ENCODE data around the gene FIGLA.

The FIGLA gene, protein sequence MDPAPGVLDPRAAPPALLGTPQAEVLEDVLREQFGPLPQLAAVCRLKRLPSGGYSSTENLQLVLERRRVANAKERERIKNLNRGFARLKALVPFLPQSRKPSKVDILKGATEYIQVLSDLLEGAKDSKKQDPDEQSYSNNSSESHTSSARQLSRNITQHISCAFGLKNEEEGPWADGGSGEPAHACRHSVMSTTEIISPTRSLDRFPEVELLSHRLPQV

DNA sequence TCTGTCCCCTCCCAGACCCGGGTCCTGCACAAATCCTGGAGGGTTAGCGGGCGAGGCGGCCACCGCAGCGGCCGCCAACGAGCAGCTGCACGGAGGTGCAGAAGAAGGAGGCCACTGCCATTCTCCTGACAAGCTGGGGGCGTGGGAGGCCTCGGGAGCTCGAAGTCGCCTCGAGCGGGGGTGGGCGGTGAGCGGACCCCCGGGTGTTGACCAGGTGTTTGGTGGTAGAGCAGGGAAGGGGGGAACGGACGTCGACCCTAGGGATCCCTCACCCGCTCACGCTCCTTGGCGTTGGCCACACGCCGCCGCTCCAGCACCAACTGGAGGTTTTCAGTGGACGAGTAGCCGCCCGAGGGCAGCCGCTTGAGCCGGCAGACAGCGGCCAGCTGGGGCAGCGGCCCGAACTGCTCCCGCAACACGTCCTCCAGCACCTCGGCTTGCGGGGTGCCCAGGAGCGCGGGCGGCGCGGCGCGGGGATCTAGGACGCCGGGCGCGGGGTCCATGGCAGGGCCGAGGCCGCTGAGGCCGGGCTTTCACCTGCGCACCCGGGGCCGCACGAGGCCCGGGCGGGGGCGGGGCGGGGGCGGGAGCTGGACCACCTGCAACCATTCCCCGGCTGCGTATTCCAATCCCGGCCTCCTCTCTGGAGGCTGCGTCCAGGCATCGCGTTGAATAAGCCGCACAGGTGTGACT is at the start of gene FIGLA:
Gene FIGLA (minus strand): TSS at position 508 of the 693 bp plus-strand sequence. CDS start 5 bp downstream, at position 503.
- no peak for DNase-seq

DNA sequence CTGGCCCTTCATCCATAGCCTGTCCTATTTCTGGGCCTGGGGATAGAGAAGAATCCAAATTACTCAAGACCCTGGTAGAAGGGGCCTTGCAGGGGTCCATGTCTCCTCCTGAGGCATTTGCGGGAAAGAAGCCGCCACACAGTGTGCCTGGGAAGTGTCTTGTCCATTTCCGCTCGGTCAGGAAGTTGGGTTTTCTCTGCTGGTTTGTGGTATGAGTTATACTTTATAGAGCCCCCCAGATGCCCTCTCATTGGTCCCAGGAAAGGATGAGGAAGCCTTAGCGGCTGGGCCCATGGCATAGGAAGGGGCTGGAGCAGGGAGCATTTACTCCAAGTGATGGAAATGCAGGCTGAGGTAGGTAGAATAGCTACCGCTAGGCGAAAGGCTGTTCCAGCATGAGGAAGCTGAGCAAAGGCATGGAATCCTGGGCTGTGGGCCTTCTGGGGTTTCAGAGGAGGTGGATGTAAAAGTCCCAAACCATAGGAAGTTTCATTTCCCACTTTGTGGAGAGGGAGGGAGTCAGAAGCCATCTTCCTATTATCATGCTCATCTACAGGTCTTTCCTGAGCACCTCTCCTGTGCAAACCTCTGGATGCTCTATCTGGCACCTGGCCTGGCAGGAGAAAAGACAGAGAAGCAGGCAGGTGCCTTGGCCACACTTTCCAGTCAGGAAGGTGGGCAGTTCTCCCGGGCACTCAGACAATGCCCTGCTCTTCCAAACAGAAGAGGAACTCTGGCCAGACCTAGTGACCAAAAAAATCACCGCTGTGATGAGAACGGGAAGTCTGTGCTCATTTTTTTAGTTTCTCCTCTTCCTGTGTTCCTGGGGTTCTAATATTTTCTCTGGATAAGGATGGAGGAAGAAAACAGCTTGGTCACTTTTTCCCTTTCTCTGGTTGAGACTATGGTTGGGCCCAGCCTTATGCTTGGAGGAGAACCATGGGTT is 47.8 kb upstream of the FIGLA start:
- DNase-seq = no peak

DNA sequence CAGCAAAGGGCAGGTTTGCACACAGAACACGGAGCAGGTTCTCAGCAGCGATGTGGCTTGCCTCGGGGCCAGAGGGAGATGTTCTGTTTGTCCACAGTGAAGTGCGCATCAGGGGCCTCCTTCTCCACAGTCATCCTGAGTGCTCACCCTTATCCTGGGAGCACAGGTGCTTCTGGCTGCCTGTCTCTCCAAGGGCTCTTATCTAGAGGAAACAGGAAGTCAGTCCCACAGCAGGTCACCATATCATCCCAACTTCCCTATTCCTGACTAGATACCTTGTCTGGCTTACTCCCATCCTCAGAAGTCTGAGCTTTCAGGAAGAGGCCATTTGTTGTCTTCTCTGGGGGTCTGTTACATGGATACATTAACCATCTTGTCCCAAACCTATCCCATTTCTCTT is 45.2 kb upstream of the FIGLA start, which contains the start of gene CD207:
Gene CD207 (minus strand): TSS at position 174 of the 400 bp plus-strand sequence. CDS start 40 bp downstream, at position 134.
- no peak for DNase-seq

DNA sequence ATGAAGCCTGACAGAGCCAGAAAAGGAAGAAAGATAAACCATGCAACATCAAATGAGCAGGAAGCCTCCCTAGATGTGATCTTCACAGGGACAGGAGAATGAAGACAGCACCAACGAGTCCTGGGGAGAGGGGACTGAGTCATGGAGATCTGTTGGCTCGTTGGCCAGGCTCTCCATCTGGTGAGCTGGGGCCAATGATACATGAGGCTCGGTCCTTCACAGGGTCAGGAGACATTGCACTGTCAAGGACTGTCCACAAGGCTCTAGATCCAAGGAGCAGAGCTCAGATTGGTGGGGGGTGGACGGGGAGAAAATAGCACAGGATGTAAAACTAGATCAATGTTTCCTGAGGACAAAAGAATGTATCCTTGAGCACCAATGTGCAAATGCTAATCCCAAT is 44.4 kb upstream of the FIGLA start:
- DNase-seq = no peak

DNA sequence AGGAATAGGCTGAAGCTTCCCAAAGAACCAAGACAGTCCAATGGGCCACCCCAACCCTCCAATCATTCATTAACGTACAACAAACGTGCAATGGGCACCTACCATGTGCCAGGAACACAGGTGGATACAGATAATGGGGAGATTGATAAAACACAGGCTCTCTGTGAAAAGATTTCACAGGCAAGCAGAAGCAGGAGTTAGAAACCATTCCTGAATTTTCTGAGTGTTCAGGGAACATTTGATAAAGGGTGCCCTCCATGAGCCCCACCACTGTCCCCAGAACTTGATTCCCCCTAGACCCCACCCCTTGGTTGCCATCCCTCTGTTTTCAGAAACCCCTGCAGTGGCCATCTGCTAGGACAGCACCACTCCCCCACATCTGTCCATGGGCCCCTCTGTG is 43.7 kb upstream of the FIGLA start:
- no peak for DNase-seq

DNA sequence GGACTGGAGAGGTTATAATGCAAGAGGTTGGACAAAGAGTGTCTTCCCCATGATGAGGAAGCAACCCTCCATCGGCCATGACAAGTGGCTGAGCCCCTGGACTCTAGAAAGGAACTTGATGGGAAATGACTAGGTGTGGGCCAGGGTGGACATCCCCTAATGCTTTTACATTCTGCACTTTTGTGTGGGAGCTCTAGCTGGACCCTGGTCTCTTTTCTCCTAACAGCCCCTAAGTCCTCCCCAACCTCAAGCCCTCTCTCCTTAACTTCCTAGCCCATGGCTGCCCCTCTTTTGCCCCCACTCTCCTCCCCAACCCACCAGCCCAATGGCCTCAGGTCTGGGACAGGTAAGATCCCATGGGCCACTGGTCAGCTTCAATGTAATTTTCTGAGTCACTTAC is 42.8 kb upstream of the FIGLA start:
- DNase-seq = no peak

DNA sequence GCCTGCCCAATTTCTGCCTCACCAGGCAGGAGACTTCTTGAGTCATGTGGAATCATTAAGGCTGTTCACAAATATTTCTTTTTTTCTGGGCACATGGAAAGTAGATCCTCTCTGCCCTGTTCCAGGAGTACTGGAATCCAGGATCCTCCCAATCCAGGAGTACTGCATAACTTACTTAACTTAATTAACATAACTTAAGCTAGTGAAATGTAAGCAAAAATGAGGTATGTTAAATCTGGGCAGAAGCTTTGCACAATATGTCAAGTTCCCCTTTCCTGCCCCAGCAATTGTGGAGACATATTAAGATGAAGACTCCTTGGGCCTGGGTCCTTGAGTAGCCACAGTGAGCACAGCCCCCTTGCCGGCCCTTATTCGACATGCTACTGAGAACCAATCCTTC is 41.9 kb upstream of the FIGLA start:
- no peak for DNase-seq

DNA sequence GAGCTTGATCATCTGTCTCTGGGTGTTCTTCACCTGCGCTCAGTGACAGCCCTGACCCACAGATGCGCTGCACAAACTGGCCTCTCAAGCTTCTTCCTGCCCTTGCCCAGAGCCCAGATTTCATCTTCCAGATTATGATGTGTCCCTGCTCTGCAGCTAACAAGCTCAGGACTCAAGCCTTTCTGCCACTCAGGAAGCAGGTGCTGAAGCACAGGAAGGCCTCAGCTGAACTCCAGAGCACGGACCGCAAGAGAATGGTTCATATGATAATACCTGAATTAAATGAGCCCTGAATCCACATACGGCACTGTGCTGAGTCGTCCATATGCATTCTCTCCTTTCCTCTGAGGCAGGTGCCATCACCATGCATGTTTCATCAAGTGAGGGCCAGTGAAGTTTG is 41.4 kb upstream of the FIGLA start:
- DNase-seq = no peak

DNA sequence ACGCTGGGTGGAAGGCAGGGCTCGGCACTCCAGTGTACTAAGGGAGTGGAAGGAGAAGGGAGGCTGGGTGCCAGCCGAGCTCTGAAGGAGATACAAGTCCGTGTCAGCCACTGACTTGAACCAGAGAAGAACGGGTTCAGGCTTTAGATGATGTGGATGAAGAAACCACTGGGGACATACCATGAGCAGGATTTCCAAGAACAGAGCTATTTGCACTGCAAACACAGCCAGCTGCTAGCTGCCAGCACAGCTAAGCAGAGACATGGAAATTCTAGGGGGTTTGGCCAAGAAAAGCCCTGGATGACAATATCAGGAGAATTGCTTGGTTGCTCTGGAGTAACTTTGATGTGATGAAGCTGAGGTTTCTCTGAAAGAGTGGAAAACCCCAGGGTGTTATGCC is 39.9 kb upstream of the FIGLA start:
- no peak for DNase-seq

DNA sequence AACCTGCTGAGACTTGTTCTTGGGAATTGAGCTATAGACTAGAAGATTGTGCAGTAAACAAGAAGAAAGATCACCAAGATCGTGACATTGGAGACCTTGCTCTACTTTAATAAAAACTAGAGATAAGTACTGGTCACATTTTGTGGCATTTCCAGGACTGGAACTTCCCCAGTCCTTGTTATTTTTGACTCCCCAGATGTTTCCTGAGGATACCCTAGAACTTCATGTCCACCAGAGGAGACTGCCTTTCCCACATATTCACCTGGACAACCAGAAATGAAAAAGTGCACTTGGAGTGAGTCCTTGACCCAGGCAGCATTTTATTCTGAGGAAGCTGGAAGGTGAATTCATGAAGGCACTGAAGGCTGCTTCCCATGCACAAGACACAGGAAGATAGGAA is 39.5 kb upstream of the FIGLA start:
- no peak for DNase-seq

DNA sequence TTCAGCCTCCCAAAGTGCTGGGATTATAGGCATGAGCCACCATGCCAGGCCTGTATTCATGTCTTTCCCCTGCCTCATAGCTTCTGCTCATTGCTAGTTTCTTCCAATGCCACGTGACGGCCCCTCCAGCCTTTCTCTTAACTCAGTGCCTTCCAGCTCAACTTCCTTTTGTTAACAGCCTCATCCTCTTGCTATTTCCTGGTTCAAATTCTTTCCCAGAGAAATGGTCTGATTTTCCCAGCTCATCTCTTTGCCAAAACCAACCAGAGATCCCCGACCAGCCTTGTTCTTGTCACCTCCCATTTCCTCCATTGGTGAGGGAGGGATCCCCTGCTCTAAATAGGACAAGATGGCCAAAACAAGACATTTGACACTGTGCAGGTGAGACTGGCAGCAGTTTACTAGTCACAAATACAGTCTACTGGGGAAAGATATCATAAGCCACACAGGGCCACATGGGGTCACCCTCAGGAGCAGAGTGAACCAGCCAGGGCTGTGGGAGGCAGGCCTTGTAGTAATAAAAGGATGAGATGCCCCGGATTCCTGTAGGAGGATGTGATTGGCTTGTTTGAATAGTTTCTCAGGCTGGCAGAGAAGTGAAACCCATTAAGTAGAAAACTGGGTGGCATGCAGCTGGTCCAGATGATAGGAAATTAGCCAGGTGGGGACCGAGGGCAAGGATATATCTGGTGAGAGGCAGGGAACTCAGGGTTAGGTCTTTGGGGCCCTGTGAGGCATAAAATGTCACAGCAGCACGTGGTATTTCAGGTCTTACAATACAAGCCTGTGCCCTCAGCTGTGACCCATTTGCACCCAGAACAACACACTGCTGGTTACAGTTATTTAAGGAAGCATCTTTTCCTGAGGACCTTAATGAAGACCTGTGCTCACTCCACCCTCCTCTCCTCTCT is 38.7 kb upstream of the FIGLA start:
- no peak for DNase-seq

DNA sequence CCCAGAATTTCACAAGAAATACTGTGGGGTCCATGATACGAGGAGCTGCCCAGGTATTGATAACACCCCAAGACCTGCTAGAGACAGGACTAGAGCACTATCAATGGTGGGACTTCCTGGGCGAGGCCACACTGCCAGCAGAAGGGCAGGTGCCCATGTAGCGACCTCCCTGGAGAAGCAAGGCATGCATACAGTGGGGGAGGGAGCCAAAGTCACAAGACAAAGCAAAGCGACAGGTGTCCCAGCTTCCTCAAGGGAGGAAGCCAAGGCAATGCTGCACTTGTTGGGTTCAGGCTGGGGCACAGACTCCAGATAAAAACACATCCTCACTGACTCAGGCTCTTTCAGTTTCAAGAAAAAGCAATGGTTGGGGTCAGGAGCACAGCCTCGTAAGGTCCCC is 37.7 kb upstream of the FIGLA start:
- DNase-seq = no peak

DNA sequence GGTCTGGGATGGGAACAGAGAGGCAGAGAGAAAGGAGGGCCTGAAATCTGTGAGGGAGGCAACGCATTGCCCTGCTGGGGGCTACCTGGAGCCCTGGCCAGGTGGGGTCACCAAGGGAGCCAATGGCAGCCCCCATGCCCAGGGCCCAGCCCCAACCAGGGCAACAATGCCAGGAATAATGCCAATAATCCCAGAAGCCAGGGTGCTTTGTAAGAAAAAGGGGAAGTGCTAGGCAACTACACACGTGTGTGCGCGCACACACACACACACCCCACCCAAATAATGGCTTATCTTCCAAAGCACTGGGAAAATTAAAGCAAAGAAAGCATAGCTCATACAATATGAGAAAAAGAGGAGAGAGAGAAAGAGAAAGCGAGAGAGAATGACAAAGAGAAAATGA is 36.9 kb upstream of the FIGLA start:
- no peak for DNase-seq

DNA sequence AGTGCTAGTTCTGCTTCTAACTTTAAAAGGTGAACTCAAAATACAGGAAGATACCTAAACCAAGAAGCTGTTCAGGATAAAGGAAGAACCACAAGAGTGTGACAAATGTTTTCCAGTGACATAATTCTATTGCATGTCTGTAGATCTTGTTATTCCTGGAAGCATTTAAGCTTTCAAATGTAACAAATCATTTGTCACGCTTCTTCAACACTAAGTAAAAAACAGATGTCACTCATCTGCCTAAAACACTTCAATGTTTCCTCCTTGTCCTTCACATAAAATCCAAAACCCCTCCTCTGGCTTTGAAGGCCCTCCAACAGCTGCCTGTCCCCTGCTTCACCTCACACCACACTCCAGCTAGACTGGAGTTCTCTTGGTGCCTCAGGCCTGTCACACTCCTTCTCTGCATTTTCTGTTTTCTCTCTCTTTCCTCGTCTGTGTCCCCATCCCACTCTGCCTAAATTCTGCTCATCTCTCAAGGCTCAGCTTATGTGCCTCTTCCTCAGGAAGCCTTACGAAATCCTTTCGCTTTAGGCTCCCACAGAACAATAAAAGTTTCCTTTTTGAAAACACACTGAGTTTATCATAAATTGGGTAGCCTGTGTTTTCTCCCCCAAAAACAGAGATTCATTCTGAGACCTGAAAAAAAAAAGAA is 36.4 kb upstream of the FIGLA start:
- no peak for DNase-seq

DNA sequence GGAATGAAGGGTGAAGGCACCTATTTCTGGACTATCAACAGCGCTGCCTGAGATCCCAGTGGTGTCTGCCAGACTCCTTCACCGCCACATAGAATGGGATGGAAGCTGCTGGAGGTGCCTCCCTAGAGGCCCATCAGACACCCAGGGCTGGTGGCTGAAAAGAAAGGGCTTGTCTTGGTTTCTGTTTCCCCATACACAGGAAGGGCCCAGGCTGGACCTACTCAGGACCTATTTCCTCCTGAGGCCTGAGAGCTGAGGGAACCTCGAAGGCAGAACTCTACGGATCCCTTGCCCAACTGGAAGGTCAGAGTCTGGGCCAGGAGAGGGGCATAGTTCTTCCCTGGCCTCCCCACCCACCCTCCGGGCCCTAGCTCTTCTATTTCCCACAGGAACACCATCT is 32.8 kb upstream of the FIGLA start:
- no peak for DNase-seq

DNA sequence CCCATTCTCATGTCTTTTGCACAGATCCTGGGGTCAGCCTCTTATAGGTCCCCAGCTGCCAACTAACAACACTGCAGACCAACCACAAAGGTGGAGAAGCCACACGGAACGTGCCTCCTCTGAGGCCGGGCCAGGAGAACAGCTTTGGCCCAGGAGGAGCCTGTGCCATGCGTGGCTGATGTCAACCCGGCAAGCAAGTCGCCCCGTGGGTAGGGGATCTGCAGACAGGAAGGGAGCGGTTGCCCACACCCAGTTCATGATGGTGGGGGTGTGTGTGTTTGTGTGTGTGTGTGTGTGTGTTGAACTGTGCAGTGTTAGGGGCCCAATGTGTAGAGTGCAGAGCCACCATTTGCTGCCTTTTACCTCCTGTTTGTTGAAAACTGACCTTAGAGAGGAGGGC is 32.4 kb upstream of the FIGLA start:
- DNase-seq = no peak

DNA sequence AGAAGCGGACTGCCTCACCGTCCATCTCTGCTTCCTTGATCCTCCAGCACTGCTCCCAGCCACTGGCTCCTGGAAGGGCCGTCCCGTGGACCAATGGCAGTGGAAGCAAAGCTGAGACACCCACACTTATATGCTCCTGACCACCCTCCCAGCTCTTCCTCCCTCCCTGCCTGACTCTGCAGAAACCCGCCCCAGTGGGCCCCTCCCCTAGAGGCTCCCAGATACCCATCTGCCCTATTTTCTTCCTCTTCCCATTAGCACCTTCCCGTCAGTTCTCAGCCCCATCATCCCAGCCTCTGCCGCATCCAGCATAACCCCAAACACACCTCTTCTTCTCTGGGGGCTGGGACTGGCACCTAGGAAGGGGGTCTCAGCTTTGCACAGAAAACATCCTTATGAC is 30.1 kb upstream of the FIGLA start, which contains the start of gene CLEC4F:
Gene CLEC4F (minus strand): TSS at position 101 of the 400 bp plus-strand sequence. CDS start 76 bp downstream, at position 25.
- DNase-seq = no peak

DNA sequence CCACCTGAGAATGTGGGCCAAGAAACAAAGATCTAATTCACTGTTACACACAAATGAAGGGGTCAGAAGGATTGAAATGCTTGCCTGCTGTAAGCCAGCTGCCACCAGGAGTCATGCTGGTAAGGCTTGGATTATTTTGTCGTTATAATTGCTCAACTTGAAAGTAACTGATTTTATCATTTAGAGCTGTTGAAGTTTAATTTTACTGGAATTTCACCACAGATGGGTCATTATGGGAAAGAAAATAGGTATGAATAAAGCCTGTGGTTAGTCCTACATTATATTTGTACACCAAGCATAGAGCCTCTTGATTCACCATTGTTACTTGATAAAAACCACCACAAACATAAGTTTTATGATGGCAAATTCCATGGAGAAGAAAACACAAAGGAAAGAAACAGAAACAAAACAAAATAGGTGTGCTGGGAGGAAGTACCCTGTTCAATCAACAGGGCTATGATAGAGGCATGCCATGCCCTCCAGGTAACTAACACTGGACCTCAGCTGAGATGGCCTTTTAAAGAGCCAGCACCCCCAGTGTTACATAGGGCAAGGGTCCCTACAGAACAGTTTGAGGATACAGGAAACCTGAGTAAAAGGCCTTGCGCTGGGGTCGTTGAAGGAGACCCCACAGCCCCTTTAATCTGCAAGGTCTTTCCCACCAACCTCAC is 27.0 kb upstream of the FIGLA start:
- DNase-seq = no peak

DNA sequence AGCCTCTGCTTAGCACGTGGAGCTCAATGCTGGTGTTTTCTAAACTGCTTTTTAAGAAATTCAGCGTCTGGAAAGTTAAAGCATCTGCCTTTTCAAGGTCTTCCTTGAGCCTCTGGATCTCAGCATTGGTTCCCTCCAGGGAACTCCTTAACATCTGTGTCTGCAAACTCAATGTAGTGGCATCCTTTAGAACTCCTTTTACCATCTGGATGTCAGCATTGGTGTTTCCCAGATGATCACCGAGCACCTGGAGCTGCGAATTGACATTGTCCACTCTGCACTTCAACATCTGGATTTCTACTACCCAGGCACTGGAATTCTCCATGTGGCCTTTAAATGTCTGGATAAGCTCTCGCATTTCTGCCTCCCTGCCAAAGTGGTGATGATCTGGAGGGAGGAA is 26.3 kb upstream of the FIGLA start:
- no peak for DNase-seq

DNA sequence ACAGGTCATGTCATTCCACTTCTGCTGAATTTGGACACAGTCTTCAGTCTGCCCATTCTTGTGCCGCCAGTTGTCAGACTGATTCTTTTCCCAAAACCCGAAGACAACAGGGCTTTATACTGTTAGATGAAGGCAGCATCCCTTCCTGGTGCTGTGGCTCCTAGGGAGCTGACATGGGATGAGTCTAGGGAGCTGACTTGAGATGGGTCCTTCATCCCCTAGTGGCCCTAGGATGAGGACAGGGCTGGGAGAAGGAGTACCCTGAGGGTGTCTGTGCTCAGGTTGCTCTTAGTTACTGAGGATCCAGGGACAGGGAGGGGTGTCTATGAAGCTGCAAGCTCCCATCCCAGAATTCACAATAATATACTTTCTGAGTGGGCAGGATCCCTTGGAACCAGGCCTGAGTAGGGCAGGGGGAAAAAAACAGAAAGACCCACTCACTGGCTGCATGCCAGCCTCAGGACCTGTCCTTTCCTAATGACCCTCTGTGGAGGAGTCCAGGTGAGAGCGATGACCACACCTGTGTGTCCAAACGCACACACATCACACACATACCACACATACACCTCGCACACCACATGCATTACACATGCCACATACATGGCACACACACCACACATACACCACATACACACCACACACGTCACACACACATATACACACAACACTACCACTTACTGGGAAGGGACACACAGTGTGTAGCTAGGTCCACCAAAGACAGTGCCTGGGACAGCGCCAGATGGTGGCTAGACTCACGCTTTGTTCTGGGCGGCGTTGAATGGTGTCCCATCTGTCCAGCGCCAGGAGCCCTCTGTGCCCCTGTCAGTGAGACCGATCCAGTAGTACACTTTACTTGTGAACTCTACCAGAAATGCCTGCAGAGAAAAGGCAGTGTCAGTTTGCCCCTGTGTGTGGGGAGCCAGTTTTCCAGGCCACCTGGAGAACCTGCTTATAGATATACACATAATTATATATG is 18.8 kb upstream of the FIGLA start:
- DNase-seq = no peak

Data from AML-193 (cell line).